Stimulated activated CD8-positive, alpha-beta memory T cell treated with anti-CD3 and anti-CD28 coated beads, Interleukin-2, amount 100 ng/mL, for 48 hours (primary cell): ENCODE data around the gene PGA5.
"Not testable (repeated sequence)": the region's sequence is repeated elsewhere in the genome, so short reads cannot be mapped to it uniquely, and the experiment has no call there.

Experiments used
- DNase-seq, 2 donors: peaks; one replicate each; pipeline ENCODE4 v3.0.0-alpha.2; 2020; ENCODE audit warnings: low read depth in 2 of 2

PGA5 gene

GRCh38 chr11:61240875-61241274, at the start of gene PGA5:
TSS of gene PGA5 (plus strand) at chr11:61241175. CDS start at chr11:61241227, 52 bp downstream.
- not testable (repeated sequence) for DNase-seq

DNA sequence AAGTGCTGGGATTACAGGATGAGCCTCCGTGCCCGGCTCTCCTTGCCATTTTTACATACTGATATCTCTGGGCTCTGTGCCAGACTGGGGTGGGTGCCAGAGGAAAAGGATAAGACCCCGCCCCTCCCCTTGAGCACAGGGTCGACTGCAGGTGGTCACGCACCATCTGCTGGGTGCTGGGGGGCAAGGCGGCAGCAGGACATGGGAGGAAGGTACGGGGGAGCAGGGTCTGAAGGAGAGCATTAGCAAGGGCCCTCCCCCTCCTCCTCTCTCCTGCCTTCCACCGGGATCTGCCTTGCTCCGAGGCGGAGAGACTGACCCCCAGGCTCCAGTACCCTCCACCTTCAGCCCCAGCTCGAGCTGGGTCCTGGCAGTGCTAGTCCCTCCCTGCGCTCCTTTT, 47.4 kb upstream of the PGA5 start:
- no peak for DNase-seq

DNA sequence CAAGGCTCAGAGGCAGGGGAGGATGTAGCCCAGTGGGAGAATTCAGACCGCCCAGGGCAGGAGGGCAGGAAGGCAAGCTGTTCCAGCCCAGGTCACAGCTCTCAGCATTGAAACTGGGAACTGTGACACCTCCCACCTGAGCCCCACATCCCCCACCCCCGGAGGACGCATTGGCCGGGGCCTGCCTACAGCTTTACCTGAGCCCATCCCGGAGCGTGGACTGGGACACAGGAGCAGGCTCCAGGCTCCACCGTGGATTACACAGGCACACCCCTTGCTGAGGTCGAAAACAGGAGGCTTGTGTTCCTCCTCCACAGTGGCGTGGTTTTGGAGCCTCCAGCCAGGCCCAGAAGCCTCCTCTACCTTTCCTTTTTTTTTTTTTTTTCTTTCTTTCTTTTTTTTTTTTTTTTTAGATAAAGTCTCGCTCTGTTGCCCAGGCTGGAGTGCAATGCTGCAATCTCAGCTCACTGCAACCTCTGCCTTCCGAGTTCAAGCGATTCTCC, 46.8 kb upstream of the PGA5 start:
- no peak for DNase-seq

DNA sequence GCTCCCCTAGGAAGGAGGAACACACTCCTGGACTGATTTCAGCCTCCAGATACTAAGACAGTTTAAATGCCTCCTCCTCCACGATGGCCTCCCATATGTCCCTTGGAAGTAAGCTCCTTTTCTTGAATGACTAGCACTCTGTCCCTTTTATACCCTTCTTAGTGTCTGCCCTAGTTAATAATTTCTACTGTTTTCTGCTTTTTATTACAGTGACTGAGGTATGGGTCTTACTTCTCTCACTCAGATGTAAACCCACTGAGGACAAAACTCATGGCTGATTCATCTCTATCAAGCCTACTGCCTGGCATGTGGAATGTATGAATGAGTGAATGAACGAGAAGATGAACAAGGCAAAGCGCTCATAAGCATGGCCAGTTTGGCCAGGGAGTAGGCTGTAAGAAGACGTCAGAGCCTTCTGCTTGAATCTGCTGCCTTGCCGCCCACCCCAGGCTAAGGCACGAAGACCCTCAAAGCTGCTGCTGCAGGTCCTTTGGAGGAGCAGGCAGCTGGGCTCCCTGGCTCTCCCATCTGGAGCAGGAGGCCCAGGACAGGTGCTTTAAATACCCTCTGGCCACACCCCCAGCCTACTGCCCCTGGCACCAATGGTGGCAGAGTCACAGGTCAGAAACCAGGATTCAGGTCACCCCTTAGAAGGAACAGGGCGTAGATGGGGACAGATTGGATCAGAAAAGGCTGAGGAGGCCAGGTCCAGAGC, 45.8 kb upstream of the PGA5 start:
- no peak for DNase-seq

DNA sequence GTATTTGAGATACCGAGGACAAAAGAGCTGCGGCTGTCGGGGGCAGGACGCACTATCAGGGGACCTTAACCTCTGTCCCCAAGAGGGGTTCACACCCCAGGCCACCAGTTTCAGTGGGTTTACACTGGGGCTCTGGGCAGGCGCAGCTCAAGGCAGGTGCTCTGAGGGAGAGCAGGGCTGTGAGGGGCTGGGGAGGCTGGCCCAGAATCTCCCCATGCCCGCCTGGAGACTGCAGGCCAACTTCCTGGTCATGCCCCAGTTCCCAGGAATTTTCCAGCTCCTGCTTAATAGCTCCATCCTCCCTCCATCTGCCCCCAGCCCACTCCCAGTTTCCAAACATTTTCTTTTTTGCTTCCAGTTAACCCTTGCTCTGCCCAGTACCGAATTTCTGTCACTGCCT, 45.3 kb upstream of the PGA5 start:
- DNase-seq: no peak

- no peak for DNase-seq
Observed at GRCh38 chr11:61198361-61198760, 42.6 kb upstream of the PGA5 start.

DNA sequence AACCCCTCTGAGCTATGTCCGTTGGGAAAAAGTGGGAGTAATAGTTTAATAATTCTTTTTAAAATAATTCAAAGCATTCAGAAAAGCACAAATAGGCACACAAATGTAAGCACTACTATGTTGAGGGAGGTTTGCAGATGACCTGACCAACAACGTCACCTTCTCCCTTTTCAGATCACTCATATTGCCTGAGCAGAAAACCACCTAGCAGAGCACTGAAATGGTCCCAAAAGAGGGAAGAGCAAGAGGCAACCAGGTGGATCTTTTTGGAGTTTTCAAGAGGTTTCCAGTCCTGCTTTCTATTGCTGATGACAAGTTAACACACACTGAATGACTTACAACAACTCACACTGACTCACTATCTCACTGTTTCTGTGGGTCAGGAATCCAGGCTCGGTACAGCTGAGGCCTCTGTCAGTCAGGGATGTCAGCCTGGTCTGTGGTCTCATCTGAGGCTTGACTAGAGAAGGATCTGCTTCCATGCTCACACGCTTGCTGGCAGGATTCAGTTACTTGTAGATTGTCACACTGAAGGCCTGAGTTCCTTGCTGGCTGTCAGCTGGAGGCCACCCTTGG, 41.9 kb upstream of the PGA5 start:
- DNase-seq: no peak

DNA sequence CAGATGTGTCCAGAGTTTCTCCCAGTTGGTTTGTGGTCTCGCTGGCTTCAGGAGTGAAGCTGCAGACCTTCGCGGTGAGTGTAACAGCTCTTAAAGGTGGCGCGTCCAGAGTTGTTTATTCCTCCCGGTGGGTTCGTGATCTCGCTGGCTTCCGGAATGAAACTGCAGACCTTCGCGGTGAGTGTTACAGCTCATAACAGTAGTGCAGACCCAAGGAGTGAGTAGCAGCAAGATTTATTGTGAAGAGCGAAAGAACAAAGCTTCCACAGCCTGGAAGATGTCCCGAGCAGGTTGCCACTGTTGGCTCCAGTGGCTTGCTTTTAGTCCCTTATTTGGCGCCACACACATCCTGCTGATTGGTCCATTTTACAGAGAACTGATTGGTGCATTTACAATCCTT, 39.5 kb upstream of the PGA5 start:
- DNase-seq: no peak

- DNase-seq: not testable (repeated sequence)
Observed at GRCh38 chr11:61202950-61203746, 37.8 kb upstream of the PGA5 start, which contains the start of gene PGA3. TSS of gene PGA3 (plus strand) at chr11:61203515. CDS start at chr11:61203565, 50 bp downstream.

DNA sequence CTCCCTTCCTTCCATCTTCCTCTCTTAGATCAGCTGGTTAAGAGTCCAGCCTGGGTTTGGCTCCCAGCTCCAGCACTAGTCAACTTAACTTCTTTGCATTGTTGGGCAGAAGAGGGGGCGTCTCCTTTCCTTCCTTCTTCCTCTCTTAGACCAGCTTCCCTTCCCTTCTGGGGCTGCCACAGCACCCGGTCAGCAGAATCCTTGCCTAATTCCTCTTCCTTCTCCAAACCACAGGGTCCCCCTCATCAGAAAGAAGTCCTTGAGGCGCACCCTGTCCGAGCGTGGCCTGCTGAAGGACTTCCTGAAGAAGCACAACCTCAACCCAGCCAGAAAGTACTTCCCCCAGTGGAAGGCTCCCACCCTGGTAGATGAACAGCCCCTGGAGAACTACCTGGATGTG, 37.1 kb upstream of the PGA5 start:
- not testable (repeated sequence) for DNase-seq

DNA sequence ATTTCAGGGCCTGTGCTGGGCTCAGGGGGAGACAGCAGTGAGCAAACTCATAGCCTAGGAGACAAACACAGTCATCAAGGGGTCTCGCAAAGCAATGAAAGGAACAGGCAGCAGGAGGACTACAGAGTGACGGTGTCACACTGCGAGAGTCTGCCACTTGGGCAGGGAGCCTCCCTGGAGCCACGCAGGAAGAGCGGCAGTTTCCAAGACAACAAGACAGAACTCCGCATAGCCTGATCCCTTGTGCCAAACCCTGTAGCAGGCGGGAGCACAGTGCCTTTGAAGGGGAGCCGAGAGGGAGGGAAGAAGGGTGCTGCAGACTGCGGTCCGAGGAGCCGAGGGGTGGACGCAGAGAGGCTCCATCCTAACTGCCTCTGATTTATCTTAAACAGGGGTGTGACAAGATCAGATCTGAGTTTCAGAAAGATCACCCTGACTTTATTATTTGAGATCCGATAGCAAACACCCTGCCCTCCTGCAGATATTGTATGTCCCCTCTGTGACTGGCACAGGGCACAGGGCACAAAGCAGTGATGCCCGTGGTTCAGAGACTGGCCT, 36.4 kb upstream of the PGA5 start:
- not testable (repeated sequence) for DNase-seq

DNA sequence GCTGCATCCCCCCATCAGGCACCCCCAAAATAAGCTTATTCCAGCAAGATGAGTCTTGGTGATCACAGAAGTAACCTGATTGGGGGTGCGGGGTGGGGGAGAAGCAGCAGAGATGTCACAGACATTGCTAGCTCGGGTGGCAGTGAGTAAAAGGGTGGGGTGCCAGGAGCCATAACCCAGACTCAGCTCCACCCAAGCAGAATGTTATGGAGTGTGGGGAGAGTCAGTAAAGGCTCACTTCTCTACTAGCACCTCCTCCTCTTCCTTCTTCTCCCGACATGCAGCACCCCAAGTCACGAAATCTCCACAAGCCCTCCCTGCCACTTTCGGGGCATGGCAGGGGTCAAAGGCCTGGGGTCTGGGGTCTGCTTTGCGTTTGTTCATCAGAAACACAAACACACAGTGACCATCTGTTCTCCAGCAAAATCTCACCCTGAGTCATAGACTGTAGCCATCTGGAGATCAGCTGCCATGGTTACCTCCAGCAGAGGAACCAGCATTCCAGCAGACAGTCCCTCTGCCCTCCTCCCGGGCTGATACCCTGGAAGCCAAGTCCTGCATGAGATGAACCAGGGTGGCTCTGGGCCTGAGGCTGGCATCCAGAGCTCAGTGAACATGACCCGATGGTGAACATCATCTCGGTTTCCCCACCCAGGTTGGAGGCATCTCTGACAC, 33.2 kb upstream of the PGA5 start:
- DNase-seq: not testable (repeated sequence)

- not testable (repeated sequence) for DNase-seq
Observed at GRCh38 chr11:61210629-61211028, 30.3 kb upstream of the PGA5 start.

- DNase-seq: not testable (repeated sequence)
Observed at GRCh38 chr11:61211327-61211952, 29.5 kb upstream of the PGA5 start.

- not testable (repeated sequence) for DNase-seq
Observed at GRCh38 chr11:61212202-61212601, 28.8 kb upstream of the PGA5 start.

GRCh38 chr11:61213711-61214324, 27.2 kb upstream of the PGA5 start:
- DNase-seq: not testable (repeated sequence)

DNA sequence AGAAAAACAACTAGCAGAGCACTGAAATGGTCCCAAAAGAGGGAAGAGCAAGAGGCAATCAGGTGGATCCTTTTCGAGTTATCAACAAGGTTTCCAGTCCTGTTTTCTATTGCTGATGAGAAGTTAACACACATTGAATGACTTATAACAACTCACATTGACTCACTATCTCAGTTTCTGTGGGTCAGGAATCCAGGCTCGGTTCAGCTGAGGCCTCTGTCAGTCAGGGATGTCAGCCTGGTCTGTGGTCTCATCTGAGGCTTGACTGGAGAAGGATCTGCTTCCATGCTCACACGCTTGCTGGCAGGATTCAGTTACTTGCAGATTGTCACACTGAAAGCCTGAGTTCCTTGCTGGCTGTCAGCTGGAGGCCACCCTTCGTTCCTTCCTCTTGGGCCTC, 22.7 kb upstream of the PGA5 start:
- DNase-seq: not testable (repeated sequence)

- not testable (repeated sequence) for DNase-seq
Observed at GRCh38 chr11:61219016-61219415, 22.0 kb upstream of the PGA5 start.

DNA sequence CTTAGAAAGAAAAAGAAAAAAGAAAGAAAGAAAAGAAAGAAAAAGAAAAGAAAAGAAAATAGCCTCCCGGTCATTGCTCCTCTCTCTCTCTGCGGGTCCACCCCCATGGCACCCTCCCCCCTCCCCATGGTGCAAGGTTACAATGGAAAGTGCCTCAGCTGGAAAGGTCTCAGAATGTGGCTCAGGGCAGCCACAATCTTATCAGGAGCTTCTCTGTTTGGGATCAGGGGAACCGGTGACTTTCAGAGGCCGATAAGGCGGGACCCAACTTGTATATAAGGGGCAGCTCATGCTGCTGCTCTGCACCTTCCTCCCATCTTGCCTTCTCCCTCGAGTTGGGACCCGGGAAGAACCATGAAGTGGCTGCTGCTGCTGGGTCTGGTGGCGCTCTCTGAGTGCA, 18.9 kb upstream of the PGA5 start, which contains the start of gene PGA4:
TSS of gene PGA4 (plus strand) at position 301 of the 400 bp plus-strand sequence. CDS start at position 355, 54 bp downstream.
- DNase-seq: not testable (repeated sequence)

DNA sequence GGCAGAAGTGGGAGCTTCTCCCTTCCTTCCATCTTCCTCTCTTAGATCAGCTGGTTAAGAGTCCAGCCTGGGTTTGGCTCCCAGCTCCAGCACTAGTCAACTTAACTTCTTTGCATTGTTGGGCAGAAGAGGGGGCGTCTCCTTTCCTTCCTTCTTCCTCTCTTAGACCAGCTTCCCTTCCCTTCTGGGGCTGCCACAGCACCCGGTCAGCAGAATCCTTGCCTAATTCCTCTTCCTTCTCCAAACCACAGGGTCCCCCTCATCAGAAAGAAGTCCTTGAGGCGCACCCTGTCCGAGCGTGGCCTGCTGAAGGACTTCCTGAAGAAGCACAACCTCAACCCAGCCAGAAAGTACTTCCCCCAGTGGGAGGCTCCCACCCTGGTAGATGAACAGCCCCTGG, 18.3 kb upstream of the PGA5 start:
- not testable (repeated sequence) for DNase-seq
